Measurements from ENCODE around the gene TMEM79. TPM values are rescaled to one million over a fixed set of nuclear protein-coding genes. Genes with fewer than 3 reads are reported as not detected.

Gene TMEM79
- polyA plus RNA-seq, 1 of the 3 experiments (the other 2 are of a cell fraction) = 4.5 TPM

DNA sequence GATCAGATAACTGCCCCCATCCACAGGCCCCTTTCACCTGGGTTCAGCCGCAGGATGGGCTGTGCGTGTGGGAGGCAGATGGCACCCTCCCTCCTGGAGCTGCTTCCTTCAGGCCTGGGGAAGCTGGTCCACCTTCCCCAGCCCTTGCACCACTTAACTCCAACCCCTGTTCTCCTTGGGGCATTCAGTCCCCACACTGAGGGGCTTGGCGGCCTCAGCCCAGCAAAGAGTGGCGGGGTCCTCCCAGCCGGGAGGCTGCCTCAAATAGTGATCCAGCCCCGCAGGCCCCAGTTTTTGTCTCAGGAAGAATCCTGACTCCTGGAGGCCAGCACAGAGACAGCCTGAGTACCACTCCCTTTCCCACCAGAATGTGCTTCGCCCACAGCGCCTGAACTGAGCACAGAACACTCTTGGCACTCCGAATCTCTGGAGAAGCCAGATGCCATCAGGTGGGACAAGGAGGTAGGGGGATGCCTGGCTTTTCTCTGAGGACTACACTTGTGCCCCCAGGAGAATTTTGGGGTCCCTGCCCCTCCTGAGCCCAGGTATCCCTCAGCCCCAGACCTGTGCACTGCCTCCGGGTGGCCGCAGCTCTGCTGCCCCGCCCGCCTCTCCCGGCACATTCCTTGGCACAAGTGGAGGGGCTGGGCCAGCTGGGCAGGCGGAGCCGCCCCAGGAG is 37.2 kb upstream of the TMEM79 start:
- Histone ChIP-seq H3K27ac (ENCODE audit: low read depth in 2 of 2, low read length in 1 of 2) (no peak overlapping the region; a peak in 1 of 4 replicates), H3K79me2 (ENCODE audit: insufficient read depth) (no peaks in the 10 kb centered on the region), H3K9ac (no peak overlapping the region), H3K4me1 (ENCODE audit: control insufficient read depth in 1 of 2, insufficient read depth in 2 of 2, low read depth in 1 of 2, low read length in 1 of 2) (peaks cover 2 to 63% of the 10 kb centered on the region in 2 experiments; a peak in 3 of 4 replicates), H3K36me3 (replicated peaks in 1 of 2; ENCODE audit: control insufficient read depth in 1 of 2, insufficient read depth in 2 of 2, low read length in 1 of 2) (peaks cover 5 to 38% of the 10 kb centered on the region in 2 experiments), H3F3A (replicated peaks; ENCODE audit: insufficient read depth) (peaks cover 4% of the 10 kb centered on the region), H2AFZ (ENCODE audit: low read depth) (no peak overlapping the region), H4K20me1 (ENCODE audit: insufficient read depth) (no peaks in the 10 kb centered on the region), H3K27me3 (ENCODE audit: insufficient read depth) (no peaks in the 10 kb centered on the region), H3K9me3 (no peaks in the 10 kb centered on the region), H3K9me2 (no peaks in the 10 kb centered on the region), H3K4me2 (no peak overlapping the region), H3K4me3 (ENCODE audit: low read depth in 2 of 2, low read length in 1 of 2) (no peak overlapping the region)
- no peak for DNase-seq
- WGBS (ENCODE audit: low lambda C conversion rate) = 96% methylated on average over 6 of the region's 16 CpGs
- TF ChIP-seq RCOR1 (IDR thresholded peaks at IDR 0.05; ENCODE audit: low read length) (no peak), SIN3A (IDR thresholded peaks at IDR 0.05; ENCODE audit: borderline replicate concordance, low read depth, low read length) (no peak), EP300 (IDR thresholded peaks at IDR 0.05; ENCODE audit: borderline replicate concordance in 1 of 2, low read depth in 1 of 2, low read length in 1 of 2) (no peak), CHD2 (IDR thresholded peaks at IDR 0.05; ENCODE audit: low read length, partially characterized antibody) (no peak), RAD21 (IDR thresholded peaks at IDR 0.05; ENCODE audit: low read length) (no peak), SMC3 (IDR thresholded peaks at IDR 0.05; ENCODE audit: low read depth, low read length) (no peak), TAF1 (IDR thresholded peaks at IDR 0.05; ENCODE audit: borderline replicate concordance, low read depth, low read length) (no peak), RXRA (IDR thresholded peaks at IDR 0.05; ENCODE audit: borderline replicate concordance, low read depth) (no peak), MEF2A (IDR thresholded peaks at IDR 0.05; ENCODE audit: borderline replicate concordance, low read depth) (no peak), JUND (IDR thresholded peaks at IDR 0.05) (no peak), NFIC (IDR thresholded peaks at IDR 0.05; ENCODE audit: borderline replicate concordance) (no peak), FOXJ3 (CRISPR knock-in tag; IDR thresholded peaks at IDR 0.05) (no peak)
- TF ChIP-seq, protein P1, sequence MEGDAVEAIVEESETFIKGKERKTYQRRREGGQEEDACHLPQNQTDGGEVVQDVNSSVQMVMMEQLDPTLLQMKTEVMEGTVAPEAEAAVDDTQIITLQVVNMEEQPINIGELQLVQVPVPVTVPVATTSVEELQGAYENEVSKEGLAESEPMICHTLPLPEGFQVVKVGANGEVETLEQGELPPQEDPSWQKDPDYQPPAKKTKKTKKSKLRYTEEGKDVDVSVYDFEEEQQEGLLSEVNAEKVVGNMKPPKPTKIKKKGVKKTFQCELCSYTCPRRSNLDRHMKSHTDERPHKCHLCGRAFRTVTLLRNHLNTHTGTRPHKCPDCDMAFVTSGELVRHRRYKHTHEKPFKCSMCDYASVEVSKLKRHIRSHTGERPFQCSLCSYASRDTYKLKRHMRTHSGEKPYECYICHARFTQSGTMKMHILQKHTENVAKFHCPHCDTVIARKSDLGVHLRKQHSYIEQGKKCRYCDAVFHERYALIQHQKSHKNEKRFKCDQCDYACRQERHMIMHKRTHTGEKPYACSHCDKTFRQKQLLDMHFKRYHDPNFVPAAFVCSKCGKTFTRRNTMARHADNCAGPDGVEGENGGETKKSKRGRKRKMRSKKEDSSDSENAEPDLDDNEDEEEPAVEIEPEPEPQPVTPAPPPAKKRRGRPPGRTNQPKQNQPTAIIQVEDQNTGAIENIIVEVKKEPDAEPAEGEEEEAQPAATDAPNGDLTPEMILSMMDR (IDR thresholded peaks at IDR 0.05) = no peak
- TF ChIP-seq, protein P2, sequence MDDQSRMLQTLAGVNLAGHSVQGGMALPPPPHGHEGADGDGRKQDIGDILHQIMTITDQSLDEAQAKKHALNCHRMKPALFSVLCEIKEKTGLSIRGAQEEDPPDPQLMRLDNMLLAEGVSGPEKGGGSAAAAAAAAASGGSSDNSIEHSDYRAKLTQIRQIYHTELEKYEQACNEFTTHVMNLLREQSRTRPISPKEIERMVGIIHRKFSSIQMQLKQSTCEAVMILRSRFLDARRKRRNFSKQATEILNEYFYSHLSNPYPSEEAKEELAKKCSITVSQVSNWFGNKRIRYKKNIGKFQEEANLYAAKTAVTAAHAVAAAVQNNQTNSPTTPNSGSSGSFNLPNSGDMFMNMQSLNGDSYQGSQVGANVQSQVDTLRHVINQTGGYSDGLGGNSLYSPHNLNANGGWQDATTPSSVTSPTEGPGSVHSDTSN (IDR thresholded peaks at IDR 0.05) = no peak
- TF ChIP-seq, protein P3, sequence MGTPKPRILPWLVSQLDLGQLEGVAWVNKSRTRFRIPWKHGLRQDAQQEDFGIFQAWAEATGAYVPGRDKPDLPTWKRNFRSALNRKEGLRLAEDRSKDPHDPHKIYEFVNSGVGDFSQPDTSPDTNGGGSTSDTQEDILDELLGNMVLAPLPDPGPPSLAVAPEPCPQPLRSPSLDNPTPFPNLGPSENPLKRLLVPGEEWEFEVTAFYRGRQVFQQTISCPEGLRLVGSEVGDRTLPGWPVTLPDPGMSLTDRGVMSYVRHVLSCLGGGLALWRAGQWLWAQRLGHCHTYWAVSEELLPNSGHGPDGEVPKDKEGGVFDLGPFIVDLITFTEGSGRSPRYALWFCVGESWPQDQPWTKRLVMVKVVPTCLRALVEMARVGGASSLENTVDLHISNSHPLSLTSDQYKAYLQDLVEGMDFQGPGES (IDR thresholded peaks at IDR 0.05; ENCODE audit: low read depth, low read length) = no peak
- POLR2A ChIA-PET = interaction anchor here (1.0 kb wide), 1 partner anchor 15 kb away, joined by 3 read pairs; no protein-coding TSS in a partner anchor
- CTCF ChIA-PET = interaction anchor here (1.4 to 4.0 kb wide), 4 partner anchors 10 to 87 kb away, joined by 4 to 26 read pairs (median 12); no protein-coding TSS in a partner anchor
